Activated T-helper 1 cell treated with anti-CD3 and anti-CD28 coated beads, Interleukin-2, amount 50 U/mL, for 16 hours (primary cell): ENCODE results near the gene SQSTM1.
"Not testable (repeated sequence)": the region's sequence is repeated elsewhere in the genome, so short reads cannot be mapped to it uniquely, and the experiment has no call there.

Source experiments
- DNase-seq, 2 donors: peaks; one replicate each; pipeline ENCODE4 v3.0.0-alpha.2; 2020; ENCODE audit warnings: low read depth in 1 of 2, low spot score in 1 of 2

Gene SQSTM1

GRCh38 chr5:179820483-179821297 is at the start of gene SQSTM1:
SQSTM1 (plus strand) TSS chr5:179820905; CDS start chr5:179820937, 32 bp downstream.
- peak; percentile 60 to 75 for DNase-seq

GRCh38 chr5:179771311-179771895 is 49.3 kb upstream of the SQSTM1 start:
- DNase-seq = no peak

- DNase-seq = no peak
Measured at GRCh38 chr5:179772351-179772750, 48.4 kb upstream of the SQSTM1 start.

DNA sequence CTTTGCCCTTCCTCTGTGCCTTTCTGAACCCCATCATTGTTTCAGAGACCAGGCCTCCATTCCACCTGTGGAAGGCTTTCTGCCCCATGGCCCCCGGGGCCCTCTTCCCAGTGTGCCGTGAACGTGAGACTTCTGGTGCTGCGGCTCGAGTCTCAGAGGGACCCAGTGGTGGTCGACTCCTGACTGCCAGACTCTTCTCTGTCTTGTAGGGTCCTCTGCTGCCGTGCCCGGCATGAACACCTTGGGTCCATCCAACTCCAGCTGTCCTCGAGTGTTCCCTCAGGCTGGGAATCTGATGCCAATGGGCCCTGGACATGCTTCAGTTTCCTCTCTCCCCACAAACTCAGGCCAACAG is 47.0 kb upstream of the SQSTM1 start:
- DNase-seq = no peak

DNA sequence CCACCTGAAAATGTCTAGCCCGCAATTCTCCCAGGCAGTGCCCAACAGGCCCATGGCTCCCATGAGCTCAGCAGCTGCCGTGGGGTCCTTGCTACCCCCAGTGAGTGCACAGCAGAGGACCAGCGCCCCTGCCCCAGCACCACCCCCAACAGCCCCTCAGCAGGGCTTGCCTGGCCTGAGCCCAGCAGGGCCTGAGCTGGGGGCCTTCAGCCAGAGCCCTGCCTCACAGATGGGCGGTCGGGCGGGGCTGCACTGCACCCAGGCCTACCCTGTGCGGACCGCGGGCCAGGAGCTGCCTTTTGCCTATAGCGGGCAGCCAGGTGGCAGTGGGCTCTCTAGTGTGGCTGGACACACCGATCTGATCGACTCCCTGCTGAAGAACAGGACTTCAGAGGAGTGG is 46.3 kb upstream of the SQSTM1 start:
- no peak for DNase-seq

- DNase-seq = no peak
Measured at GRCh38 chr5:179776411-179776938, 44.2 kb upstream of the SQSTM1 start.

GRCh38 chr5:179777456-179777855 is 43.2 kb upstream of the SQSTM1 start:
- no peak for DNase-seq

- no peak for DNase-seq
Measured at GRCh38 chr5:179777909-179778308, 42.8 kb upstream of the SQSTM1 start.

DNA sequence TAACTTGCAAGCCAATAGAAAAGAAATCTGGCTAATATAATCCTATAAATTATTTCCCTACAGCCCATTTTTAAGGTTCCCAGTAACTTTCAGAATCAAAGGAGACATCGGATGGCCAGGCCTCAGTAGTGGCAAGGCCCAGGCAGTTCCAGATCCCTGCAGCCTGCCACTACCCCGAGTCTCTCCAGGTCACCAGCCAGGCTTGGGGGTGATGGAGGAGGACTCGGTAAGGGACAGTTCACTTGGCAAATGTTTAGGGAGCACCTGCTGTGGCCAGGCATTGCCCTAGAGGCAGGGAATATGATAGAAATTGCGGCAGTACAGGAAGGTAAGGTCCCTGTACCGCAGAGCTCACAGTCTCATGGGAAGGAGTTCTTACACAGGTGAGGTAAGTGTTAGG is 42.1 kb upstream of the SQSTM1 start:
- DNase-seq = no peak

DNA sequence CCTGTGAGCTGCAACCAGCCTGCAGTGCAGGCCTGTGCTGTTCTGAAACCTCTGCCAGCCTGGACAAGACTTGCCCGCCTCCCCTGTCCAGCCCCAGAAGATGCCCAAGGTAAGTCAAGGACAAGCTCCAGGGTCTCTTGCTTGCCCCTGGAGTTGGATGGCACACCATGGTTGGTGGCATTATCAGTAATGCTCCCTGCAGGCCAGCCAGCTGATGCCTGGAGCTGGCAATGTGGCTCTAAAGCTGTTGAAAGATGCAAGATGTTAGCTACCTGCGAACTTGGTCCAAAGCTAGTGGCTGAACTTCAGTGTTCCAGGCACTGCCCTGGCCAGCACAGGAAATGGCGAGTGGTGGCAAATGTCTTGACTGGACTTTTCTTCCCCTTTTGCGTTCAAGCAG is 40.9 kb upstream of the SQSTM1 start:
- no peak for DNase-seq

DNA sequence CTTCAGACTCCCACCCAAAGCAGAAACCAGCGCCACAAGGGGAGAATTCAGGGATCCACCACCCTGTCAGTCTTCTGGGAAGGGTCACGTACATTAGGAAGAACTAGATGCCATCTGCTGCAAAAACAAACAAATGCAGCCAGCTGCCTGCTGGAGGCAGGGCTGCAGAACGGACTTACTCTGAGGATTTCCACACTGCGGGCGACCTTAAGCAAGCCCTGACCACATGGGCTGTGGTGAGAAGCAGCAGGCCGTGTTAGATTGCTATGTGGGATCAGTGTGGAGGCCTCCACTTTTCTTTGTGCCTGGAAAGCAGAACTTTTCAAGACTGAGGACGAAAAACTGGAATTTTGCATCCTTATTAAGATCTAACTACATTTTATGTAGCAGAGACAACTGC is 40.3 kb upstream of the SQSTM1 start:
- DNase-seq = no peak

DNA sequence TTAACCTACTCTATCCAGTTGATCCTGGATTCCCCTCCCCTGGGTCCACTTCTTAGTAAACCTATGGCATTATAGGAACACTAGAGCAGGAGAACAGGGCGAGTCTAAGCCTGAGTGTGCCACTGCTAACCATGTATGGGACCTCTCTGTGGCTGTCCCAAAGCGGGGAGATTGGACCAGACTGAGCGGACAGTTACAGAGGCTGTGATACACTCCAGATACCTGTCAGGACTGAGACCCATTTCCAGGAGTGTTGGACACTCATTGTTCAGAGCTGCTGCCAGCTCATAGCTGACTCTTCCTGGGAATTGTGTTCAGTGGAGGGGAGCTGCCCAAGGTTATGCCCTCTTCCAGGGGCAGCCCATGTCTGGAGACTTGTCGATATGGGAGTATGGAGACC is 38.9 kb upstream of the SQSTM1 start:
- DNase-seq = no peak

GRCh38 chr5:179783128-179783527 is 37.6 kb upstream of the SQSTM1 start:
- DNase-seq = no peak

GRCh38 chr5:179786861-179787260 is 33.8 kb upstream of the SQSTM1 start:
- DNase-seq = no peak

- DNase-seq = no peak
Measured at GRCh38 chr5:179788193-179788854, 32.4 kb upstream of the SQSTM1 start.

DNA sequence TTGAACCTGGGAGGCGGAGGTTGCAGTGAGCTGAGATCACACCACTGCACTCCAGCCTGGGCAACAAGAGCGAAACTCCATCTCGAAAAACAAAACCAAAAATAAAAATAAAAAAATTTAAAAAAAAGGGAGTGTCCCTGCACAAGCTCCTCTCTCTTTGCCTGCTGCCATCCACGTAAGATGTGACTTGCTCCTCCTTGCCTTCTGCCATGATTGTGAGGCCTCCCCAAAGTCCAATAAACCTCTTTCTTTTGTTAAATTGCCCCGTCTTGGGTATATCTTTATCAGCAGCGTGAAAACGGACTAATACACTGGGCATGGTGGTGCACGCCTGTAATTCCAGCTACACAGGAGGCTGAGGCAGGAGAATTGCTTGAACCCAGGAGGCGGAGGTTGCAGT is 31.4 kb upstream of the SQSTM1 start:
- not testable (repeated sequence) for DNase-seq

DNA sequence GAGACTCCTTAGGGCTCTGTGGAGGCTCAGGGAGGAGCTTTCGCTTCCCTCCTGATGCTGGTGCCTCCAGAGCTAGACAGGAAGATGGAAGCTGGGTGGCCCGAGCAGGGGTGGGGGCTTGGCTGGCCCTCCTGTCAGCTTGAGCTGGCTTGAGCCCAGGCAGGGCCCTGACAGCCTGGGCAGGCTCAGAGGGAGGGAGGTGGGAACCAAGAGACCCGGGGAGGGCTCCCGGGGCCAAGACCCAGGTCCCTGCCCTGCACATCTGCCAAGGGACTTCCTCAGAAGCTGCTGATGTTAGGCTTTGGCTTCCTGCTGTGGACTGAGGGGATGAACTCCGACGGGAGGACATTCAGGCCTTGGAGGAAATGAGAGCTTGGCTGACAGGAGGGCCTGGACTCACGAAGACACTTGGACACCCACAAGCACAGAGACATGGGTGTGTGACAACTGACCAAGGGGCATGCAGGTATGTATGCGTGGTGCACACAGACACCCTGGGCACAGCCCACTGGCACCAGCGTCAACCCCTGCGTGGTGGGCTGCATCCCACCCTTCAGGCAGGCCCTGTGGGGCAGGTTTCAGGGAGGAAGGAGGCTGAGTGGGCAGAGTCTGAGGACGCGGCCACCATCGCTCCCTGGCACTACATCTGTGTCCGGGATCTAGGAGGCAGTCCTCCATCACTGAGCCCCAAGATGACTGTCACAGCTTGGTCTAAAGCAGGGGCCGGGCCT is 28.7 kb upstream of the SQSTM1 start:
- no peak for DNase-seq

DNA sequence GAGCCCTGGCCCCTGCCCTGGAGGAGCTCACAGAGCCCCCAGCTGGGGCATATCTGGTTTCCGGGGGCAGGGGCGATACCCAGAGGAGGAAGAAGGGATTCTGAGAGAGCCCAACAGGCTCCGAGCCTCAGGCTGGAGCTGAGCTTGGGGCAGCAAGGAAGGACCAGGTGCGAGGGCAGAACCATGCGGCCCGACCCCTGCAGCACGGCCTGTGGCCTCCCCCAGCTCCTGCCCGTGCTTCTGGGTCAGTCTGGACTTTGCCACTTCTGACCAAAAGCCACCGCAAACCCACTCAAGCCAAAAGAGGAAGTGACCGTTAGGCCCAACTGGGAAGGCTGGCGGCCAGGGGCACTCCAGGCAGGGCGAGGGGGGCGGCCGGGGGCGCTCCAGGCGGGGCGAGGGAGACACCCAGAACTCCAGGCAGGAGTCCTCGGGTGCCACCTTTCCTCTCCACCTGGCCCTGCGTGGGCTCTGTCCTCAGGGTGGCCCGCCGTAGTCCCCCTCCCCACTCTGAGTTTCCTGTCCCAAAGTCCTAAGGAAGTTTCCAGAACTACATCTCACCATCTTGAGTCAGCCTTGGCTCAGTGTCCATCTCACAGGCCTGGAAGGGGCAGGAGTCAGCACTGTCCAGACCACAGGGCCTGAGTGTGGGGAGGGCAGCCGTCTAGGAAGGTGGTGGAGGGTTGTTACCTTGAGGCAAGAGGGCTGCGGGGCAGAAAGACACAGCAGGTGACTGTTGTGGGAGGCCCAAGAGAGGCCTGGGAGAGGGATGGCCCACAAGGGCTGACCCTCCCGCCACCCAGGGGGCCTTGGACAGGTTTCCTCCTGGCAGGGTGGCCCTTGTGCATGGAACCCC is 27.9 kb upstream of the SQSTM1 start:
- no peak for DNase-seq

- peak in 1 of 2 donors; percentile 40 for DNase-seq
Measured at GRCh38 chr5:179793468-179794139, 27.1 kb upstream of the SQSTM1 start, which contains the start of gene LTC4S. LTC4S (plus strand) TSS chr5:179793986; CDS start chr5:179794081, 95 bp downstream.

DNA sequence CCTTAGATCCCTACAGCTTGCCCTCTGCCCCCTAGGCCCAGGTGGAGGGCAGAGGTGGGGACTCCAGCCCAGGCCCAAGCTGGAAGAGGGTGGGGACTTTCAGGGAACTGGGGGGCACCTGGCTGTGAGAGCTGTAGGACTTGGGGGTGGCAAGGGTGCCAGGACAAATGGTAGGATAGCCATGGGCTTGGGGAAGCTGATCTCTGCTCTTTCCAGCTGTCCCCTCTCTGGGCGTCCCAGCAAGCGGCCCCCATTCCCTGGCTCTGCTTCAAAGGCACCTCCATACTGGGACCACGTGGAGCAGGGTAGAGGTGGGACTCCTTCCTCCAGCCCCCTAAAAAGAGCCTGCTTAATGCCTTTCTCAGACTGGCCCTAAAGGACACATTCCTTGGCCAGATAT is 26.5 kb upstream of the SQSTM1 start:
- DNase-seq = no peak
